ENCODE results near the gene PRMT1. TPM values are rescaled to one million over a fixed set of nuclear protein-coding genes. Genes with fewer than 3 reads are reported as not detected.
A peak's percentile ranks its signal among the peaks of the same experiment; 100 is the strongest.

Gene PRMT1
- total RNA-seq, 1 donor = 341 TPM

DNA sequence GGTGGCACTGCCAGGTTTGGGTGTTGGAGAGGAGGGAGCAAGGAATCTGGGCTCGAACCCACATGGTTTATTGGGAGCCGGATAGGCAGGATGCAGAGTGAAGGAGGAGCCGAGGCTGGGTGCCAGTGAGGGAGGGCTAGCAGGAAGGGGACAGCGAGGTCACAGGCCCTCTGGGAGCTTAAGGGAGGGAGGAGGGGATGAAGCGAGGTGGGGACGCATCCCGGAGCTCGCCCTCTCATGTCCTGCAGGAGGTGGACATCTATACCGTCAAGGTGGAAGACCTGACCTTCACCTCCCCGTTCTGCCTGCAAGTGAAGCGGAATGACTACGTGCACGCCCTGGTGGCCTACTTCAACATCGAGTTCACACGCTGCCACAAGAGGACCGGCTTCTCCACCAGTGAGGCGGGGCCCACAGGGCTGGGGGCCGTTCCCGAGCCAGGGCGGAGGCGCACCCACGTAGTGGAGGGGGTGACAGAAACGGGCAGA lies 8.8 kb downstream of the PRMT1 start:
- no peak overlapping the region for H3K4me3 ChIP-seq (ENCODE audit: low read depth, low read length)
- no peak for DNase-seq (ENCODE audit: low read depth)
- TF ChIP-seq, protein P1, sequence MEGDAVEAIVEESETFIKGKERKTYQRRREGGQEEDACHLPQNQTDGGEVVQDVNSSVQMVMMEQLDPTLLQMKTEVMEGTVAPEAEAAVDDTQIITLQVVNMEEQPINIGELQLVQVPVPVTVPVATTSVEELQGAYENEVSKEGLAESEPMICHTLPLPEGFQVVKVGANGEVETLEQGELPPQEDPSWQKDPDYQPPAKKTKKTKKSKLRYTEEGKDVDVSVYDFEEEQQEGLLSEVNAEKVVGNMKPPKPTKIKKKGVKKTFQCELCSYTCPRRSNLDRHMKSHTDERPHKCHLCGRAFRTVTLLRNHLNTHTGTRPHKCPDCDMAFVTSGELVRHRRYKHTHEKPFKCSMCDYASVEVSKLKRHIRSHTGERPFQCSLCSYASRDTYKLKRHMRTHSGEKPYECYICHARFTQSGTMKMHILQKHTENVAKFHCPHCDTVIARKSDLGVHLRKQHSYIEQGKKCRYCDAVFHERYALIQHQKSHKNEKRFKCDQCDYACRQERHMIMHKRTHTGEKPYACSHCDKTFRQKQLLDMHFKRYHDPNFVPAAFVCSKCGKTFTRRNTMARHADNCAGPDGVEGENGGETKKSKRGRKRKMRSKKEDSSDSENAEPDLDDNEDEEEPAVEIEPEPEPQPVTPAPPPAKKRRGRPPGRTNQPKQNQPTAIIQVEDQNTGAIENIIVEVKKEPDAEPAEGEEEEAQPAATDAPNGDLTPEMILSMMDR (IDR thresholded peaks at IDR 0.05; ENCODE audit: insufficient read depth, low read depth, low read length) = no peak

DNA sequence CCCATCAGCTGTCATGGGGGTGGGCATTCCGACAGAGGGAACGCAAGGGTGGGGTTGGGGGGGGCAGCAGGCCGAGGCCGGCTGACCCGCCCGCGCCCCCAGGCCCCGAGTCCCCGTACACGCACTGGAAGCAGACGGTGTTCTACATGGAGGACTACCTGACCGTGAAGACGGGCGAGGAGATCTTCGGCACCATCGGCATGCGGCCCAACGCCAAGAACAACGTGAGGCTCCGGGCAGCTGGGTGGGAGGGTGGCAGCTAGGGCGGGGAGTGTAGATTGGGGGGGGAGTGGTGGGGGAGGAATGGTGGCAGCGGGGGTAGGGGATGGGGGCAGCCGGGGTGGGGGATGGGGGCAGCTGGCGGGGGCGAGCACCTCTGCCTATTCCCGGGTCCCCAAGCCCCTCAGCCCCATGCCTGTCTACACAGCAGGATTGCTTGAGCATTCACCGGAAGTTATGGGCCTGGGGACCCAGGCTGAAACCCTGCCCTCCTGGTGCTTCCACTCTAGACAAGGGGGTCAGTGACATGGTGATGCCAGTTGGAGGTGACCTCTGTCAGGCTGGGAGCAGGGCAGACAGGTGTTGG lies 9.5 kb downstream of the PRMT1 start:
- DNase-seq (ENCODE audit: low read depth) = no peak
- no peak overlapping the region for H3K4me3 ChIP-seq (ENCODE audit: low read depth, low read length)
- TF ChIP-seq, protein P1 (IDR thresholded peaks at IDR 0.05; ENCODE audit: insufficient read depth, low read depth, low read length) = no peak

DNA sequence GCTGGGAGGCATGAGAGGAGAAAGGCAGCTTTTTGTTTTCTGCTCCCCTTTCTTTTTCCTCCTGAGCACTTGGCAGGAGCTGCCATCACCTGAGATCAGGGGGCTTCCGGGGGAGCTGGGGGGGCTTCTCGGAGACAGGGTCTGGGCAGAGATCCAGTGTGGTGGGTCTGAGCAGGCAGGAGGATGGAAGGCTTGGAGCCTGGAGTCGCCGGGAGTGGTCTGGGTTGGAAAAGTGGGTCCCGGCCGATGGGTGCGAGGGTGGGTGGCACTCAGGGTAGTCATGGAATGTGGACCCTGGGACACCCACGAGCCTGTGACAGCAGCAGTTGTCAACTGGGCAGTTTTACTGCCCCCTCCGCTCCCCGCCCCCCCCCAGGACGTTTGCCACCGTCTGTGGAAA lies 10.1 kb downstream of the PRMT1 start:
- DNase-seq (ENCODE audit: low read depth) = no peak
- TF ChIP-seq, protein P1 (IDR thresholded peaks at IDR 0.05; ENCODE audit: insufficient read depth, low read depth, low read length) = no peak
- no peak overlapping the region for H3K4me3 ChIP-seq (ENCODE audit: low read depth, low read length)

DNA sequence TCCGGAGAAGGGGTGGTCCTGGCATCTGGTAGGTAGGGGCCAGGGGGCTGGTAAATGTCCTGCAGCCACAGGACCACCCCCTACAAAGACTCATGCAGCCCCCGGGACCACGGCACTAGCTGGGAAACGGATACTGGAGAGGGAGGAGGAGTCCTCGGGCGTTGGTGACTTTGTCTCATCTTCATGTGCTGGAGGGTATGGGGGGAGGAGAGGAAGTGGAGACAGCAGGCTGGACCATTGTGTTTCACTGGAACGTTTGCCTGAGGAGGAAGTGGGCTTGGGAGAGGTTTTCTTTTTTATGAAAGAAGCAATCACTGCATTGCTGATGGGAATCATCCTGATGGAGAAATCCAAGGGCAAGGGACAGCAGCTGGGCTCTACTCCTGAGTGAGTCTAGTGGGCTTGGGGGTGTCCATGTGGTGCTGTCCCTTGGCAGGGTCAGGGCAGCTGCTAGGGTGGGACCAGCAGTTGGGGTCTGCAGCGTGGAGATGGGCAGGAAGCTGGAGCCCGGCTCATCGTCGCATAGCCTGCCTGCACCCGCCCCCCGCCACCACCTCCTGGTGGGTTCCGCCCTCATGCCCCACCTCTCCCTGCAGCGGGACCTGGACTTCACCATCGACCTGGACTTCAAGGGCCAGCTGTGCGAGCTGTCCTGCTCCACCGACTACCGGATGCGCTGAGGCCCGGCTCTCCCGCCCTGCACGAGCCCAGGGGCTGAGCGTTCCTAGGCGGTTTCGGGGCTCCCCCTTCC lies 10.7 kb downstream of the PRMT1 start:
- TF ChIP-seq, protein P1 (IDR thresholded peaks at IDR 0.05; ENCODE audit: insufficient read depth, low read depth, low read length) = no peak
- no peak overlapping the region for H3K4me3 ChIP-seq (ENCODE audit: low read depth, low read length)
- DNase-seq (ENCODE audit: low read depth) = no peak

DNA sequence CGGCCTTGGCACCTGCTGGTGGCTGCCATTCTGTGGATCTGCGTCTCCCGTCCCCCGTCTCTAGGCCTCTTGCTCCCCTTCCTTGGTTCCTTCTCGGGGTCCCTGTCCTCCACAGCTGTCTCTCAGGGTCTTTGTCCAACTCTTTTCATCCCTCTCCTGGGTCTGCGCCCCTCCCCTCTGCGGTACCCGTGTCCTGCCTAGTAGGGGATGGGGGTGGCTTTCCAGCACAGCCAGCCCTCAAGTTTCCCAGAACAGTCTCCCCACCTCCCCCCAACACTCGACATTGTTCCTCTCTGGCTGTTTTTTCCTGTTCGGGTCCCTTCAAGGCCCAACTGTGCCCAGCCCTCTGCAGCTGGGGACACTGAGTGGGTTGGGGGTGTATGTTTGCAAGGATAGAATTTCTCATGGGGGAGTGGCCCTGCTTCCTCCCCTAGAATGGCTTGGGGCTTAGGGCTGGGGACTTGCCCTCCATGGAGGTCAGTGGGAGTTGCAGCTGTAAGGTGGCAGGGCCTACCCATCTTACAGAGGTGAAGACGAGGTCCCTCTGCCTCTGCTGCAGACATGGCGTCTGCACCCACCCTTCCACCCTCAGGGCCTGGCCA lies 11.6 kb downstream of the PRMT1 start:
- TF ChIP-seq, protein P1 (IDR thresholded peaks at IDR 0.05; ENCODE audit: insufficient read depth, low read depth, low read length) = no peak
- no peak for DNase-seq (ENCODE audit: low read depth)
- H3K4me3 ChIP-seq (ENCODE audit: low read depth, low read length) = no peak overlapping the region

DNA sequence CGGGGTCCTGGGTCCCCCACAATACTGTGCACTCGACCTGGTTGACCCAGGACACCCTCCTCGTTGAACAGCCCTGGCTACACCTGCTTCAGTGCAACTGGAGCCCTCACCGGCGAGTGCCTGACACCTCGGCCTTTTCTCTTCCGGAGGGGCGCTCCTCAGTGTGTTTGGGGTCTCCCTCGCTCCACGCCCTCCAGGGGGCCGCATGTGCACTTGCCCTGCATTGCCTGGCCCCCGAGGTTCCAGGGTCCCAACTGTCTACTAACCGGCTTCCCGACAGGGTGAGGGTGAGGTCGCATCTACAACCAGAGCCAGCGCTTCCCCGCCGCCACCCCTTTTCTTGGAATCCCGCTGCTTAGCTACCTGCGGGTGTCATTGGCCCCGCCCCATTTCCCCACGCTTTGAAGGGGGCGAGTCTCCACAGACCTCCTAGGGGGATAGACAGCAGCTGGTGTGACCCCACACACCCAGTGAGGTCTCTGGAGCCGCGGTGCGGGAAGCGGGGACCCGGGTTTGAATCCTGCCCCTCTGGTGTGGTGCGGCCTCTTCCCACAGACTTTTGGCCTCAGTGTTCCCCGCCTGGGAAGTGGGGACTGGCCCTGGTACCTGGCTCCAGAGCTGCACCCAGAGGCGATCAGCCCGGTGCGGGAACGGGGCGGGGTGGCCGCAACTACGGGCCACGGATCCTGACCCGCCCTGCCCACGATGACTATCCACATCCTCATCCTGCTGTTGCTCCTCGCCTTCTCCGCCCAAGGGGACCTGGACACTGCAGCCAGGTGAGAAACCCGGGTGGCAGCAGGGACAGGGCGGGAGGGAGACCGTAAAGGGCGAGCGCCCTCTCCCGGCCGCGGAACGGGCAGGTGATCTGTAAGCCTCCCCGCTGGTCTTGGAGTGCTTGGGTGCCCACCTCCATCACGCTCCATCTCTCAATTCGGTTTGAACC lies 12.3 kb downstream of the PRMT1 start, which contains the start of gene ADM5:
Gene ADM5, plus strand, starts transcription at position 462 of the 946 bp plus-strand sequence. Its CDS starts 244 bp downstream, at position 706.
- TF ChIP-seq, protein P1 (IDR thresholded peaks at IDR 0.05; ENCODE audit: insufficient read depth, low read depth, low read length) = peak; percentile 33
- H3K4me3 ChIP-seq (ENCODE audit: low read depth, low read length) = peak within 1 kb of the TSS; percentile 65
- DNase-seq (ENCODE audit: low read depth) = peak; percentile 11
